ENCODE data around the gene PDE6G. TPM values are rescaled to one million over a fixed set of nuclear protein-coding genes. Genes with fewer than 3 reads are reported as not detected.

PDE6G gene
- total and polyA plus RNA-seq, 3 experiments from 2014 or later = 1.5 to 2.2 (median 1.9) TPM

DNA sequence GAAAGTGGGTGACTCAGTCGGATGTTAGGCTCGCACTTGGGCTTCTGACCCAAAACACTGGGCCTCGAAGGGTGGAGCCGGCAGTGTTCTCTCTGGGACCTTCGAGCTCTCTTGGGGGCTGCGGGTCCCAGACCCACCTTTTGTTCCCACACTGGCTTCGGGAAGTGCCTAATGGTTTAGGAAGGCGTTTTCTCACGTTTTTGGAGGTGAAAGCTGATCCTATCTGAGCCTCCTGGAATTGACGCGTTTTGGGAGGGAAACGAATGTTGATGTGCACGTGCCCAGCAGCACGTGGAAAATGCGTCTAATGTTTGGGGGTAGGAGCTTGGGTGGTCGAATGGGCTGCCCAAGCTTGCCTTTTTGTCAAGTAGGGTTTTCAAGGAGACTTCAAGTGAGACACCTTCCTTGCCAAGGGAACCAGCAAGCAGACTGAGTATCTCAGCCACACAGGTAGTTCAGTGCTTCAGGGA is 28.1 kb upstream of the PDE6G start:
- DNase-seq = no peak
- H3K27ac ChIP-seq (ENCODE audit: low read depth, low read length) = peak overlapping the region; percentile 79
- H3K4me3 ChIP-seq (ENCODE audit: low read length) = peak overlapping the region; percentile 95
- H3K36me3 Mint-ChIP-seq = peaks cover 0 to 59% (median 7%) of the 10 kb centered on the region in 3 donors
- no peaks in the 10 kb centered on the region for H3K9me3 ChIP-seq (ENCODE audit: low read length)
- H3K36me3 ChIP-seq (ENCODE audit: insufficient read depth, low read length) = peaks cover 24% of the 10 kb centered on the region
- peak overlapping the region; percentile 80 to 90 (median 83) for H3K4me3 Mint-ChIP-seq
- POLR2A ChIA-PET = interaction anchor here (0.6 to 3.9 kb wide), 10 partner anchors 16 to 389 kb away, joined by 3 to 38 read pairs (median 5); partner anchors contain the start of genes MCRIP1, MRPL12, P4HB and SLC25A10
- H3K9me3 Mint-ChIP-seq = no peaks in the 10 kb centered on the region
- peak overlapping the region; percentile 60 to 90 (median 78) for H3K27ac Mint-ChIP-seq
- H3K27me3 Mint-ChIP-seq = peaks cover 0 to 3% of the 10 kb centered on the region in 2 donors
- no peaks in the 10 kb centered on the region for H3K27me3 ChIP-seq (ENCODE audit: insufficient read depth, low read length, poor library complexity, severe bottlenecking)
- CTCF ChIA-PET = interaction anchor here (0.7 to 2.9 kb wide), 2 partner anchors 17 to 19 kb away, joined by 3 to 12 read pairs; partner anchors contain the start of gene MRPL12
- H3K4me1 ChIP-seq (ENCODE audit: insufficient read depth, low read length) = peaks cover 28% of the 10 kb centered on the region
- peaks cover 27 to 49% (median 28%) of the 10 kb centered on the region in 3 donors for H3K4me1 Mint-ChIP-seq

GRCh38 chr17:81683584-81684441 is 27.5 kb upstream of the PDE6G start, which contains the start of the genes ARL16 and HGS:
ARL16 (minus strand) TSS chr17:81683797; CDS start chr17:81683753, 44 bp downstream.
HGS (plus strand) TSS chr17:81684011; CDS start chr17:81684067, 56 bp downstream.
- Histone ChIP-seq H3K9me3 (ENCODE audit: low read length) (no peaks in the 10 kb centered on the region), H3K4me3 (ENCODE audit: low read length) (peak within 1 kb of the TSS; percentile 95), H3K27ac (ENCODE audit: low read depth, low read length) (peak within 1 kb of the TSS; percentile 79), H3K36me3 (ENCODE audit: insufficient read depth, low read length) (peaks cover 24% of the 10 kb centered on the region), H3K4me1 (ENCODE audit: insufficient read depth, low read length) (peaks cover 28% of the 10 kb centered on the region), H3K27me3 (ENCODE audit: insufficient read depth, low read length, poor library complexity, severe bottlenecking) (no peaks in the 10 kb centered on the region)
- peak; percentile 96 to 98 (median 98) for DNase-seq
- H3K27ac Mint-ChIP-seq = peak within 1 kb of the TSS; percentile 83 to 99 (median 94)
- peaks cover 0 to 54% (median 5%) of the 10 kb centered on the region in 3 donors for H3K36me3 Mint-ChIP-seq
- H3K4me1 Mint-ChIP-seq = peaks cover 27 to 44% (median 28%) of the 10 kb centered on the region in 3 donors
- peaks cover 0 to 3% of the 10 kb centered on the region in 2 donors for H3K27me3 Mint-ChIP-seq
- peak within 1 kb of the TSS; percentile 92 to 99 (median 97) for H3K4me3 Mint-ChIP-seq
- CTCF ChIA-PET = interaction anchor here (0.7 to 2.9 kb wide), 4 partner anchors 10 to 171 kb away, joined by 3 to 12 read pairs (median 4); partner anchors contain the start of gene MRPL12
- POLR2A ChIA-PET = interaction anchor here (0.5 to 3.9 kb wide), 21 partner anchors 9 to 1846 kb away, joined by 3 to 38 read pairs (median 4); partner anchors contain the start of genes CCDC137, FN3KRP, MCRIP1 and MRPL12
- H3K9me3 Mint-ChIP-seq = no peaks in the 10 kb centered on the region

DNA sequence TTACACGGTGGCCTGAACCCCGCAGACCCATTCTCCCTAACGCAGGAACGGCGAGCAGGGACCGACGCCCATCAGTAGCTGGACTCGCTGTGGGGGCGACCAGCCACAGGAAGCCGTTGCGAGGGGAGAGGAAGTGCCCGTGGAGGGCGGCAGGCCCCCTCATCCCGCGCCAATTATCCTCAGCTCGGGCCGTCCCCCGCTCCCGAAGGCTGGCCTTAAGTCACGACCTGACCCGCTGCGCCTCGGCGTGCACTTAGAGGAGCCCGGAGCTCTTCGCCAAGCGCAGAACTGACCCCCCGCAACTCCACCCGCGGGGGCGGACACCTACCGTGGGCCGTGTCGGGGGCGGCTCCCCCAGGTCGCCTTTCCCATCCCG is 26.9 kb upstream of the PDE6G start:
- H3K9me3 Mint-ChIP-seq = no peaks in the 10 kb centered on the region
- DNase-seq = no peak

DNA sequence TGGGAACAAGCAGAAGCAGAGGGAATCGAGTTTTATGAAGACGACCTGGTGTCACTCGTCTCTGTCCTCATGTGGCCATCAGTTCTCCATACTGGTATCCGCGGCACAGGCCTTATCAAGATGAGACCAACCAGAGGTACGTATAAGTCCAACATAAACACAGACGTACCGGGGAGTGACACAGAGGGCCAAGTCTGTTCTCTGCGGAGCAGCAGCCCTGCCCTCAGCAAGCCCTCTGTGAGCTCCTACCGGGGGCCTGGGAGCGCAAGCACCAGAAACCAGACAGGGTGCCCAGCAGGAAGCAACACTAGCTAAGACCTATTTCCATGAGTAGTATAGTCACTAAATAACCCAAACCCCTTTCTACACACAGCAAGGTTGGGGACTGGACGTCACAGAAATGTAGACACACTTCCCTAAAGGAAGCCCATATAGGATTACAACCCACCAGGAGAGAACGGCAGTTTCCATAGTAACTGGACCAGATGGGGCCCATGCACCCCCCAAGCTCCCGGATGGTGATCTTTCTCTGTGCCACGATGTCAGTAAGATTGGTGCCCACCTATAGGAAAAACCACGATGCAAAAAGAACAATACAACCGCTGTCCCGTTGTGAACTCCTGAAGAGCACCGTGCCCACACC is 26.3 kb upstream of the PDE6G start:
- H3K4me3 Mint-ChIP-seq = peak overlapping the region; percentile 92 to 99 (median 97)
- peak overlapping the region; percentile 58 for H3K27ac ChIP-seq (ENCODE audit: low read depth, low read length)
- H3K36me3 Mint-ChIP-seq = peaks cover 0 to 46% (median 4%) of the 10 kb centered on the region in 3 donors
- peaks cover 18% of the 10 kb centered on the region for H3K36me3 ChIP-seq (ENCODE audit: insufficient read depth, low read length)
- H3K27me3 ChIP-seq (ENCODE audit: insufficient read depth, low read length, poor library complexity, severe bottlenecking) = no peaks in the 10 kb centered on the region
- POLR2A ChIA-PET = interaction anchor here (0.5 to 3.9 kb wide), 9 partner anchors 8 to 1845 kb away, joined by 3 to 38 read pairs (median 4); partner anchors contain the start of genes MRPL12 and SLC25A10
- H3K9me3 Mint-ChIP-seq = no peaks in the 10 kb centered on the region
- H3K27ac Mint-ChIP-seq = peak overlapping the region; percentile 17 to 86 (median 76)
- no peaks in the 10 kb centered on the region for H3K9me3 ChIP-seq (ENCODE audit: low read length)
- DNase-seq = no peak
- peaks cover 0 to 3% of the 10 kb centered on the region in 2 donors for H3K27me3 Mint-ChIP-seq
- H3K4me3 ChIP-seq (ENCODE audit: low read length) = peak overlapping the region; percentile 95
- H3K4me1 ChIP-seq (ENCODE audit: insufficient read depth, low read length) = peaks cover 28% of the 10 kb centered on the region
- CTCF ChIA-PET = interaction anchor here (1.7 kb wide), 1 partner anchor 11 kb away, joined by 4 read pairs; no protein-coding TSS in a partner anchor
- H3K4me1 Mint-ChIP-seq = peaks cover 25 to 44% (median 28%) of the 10 kb centered on the region in 3 donors

More for the DNA sequence above, 26.9 kb upstream of the PDE6G start:
- peaks cover 18% of the 10 kb centered on the region for H3K36me3 ChIP-seq (ENCODE audit: insufficient read depth, low read length)
- H3K4me3 ChIP-seq (ENCODE audit: low read length) = peak overlapping the region; percentile 95
- POLR2A ChIA-PET = interaction anchor here (0.5 to 3.9 kb wide), 17 partner anchors 8 to 1845 kb away, joined by 3 to 38 read pairs (median 4); partner anchors contain the start of genes CCDC137, FN3KRP, MCRIP1 and MRPL12
- Mint-ChIP-seq H3K4me1 (peaks cover 25 to 44% (median 28%) of the 10 kb centered on the region in 3 donors), H3K27me3 (peaks cover 0 to 3% of the 10 kb centered on the region in 2 donors), H3K36me3 (peaks cover 0 to 49% (median 4%) of the 10 kb centered on the region in 3 donors), H3K27ac (peak overlapping the region in 7 of 8 donors; percentile 63 to 99 (median 80)), H3K4me3 (peak overlapping the region; percentile 92 to 99 (median 97))
- no peaks in the 10 kb centered on the region for H3K27me3 ChIP-seq (ENCODE audit: insufficient read depth, low read length, poor library complexity, severe bottlenecking)
- peaks cover 28% of the 10 kb centered on the region for H3K4me1 ChIP-seq (ENCODE audit: insufficient read depth, low read length)
- H3K9me3 ChIP-seq (ENCODE audit: low read length) = no peaks in the 10 kb centered on the region
- peak overlapping the region; percentile 58 for H3K27ac ChIP-seq (ENCODE audit: low read depth, low read length)
- CTCF ChIA-PET = interaction anchor here (1.0 to 2.9 kb wide), 3 partner anchors 10 to 171 kb away, joined by 3 to 12 read pairs (median 4); partner anchors contain the start of gene MRPL12

- H3K9me3 Mint-ChIP-seq = no peaks in the 10 kb centered on the region
- no peaks in the 10 kb centered on the region for H3K9me3 ChIP-seq (ENCODE audit: low read length)
- H3K36me3 Mint-ChIP-seq = peaks cover 0 to 36% (median 4%) of the 10 kb centered on the region in 3 donors
- peaks cover 7% of the 10 kb centered on the region for H3K36me3 ChIP-seq (ENCODE audit: insufficient read depth, low read length)
- peaks cover 28% of the 10 kb centered on the region for H3K4me1 ChIP-seq (ENCODE audit: insufficient read depth, low read length)
- no peak overlapping the region for H3K27ac ChIP-seq (ENCODE audit: low read depth, low read length)
- no peak overlapping the region for H3K4me3 ChIP-seq (ENCODE audit: low read length)
- H3K27me3 Mint-ChIP-seq = peaks cover 0 to 3% of the 10 kb centered on the region in 2 donors
- POLR2A ChIA-PET = interaction anchor here (3.9 kb wide), 1 partner anchor 21 kb away, joined by 38 read pairs; the partner anchor contains the start of gene MRPL12
- CTCF ChIA-PET = no interaction called here
- DNase-seq = no peak
- peaks cover 25 to 38% (median 28%) of the 10 kb centered on the region in 3 donors for H3K4me1 Mint-ChIP-seq
- no peaks in the 10 kb centered on the region for H3K27me3 ChIP-seq (ENCODE audit: insufficient read depth, low read length, poor library complexity, severe bottlenecking)
- peak overlapping the region in 3 of 7 donors; percentile 20 to 37 (median 37) for H3K4me3 Mint-ChIP-seq
- H3K27ac Mint-ChIP-seq = peak overlapping the region in 4 of 8 donors; percentile 12 to 83 (median 70)
Measured at GRCh38 chr17:81681672-81682071, 25.3 kb upstream of the PDE6G start.

- H3K36me3 Mint-ChIP-seq = peaks cover 0 to 27% (median 0%) of the 10 kb centered on the region in 3 donors
- H3K27ac Mint-ChIP-seq = peak overlapping the region in 1 of 8 donors; percentile 63
- DNase-seq = no peak
- Histone ChIP-seq H3K36me3 (ENCODE audit: insufficient read depth, low read length) (no peaks in the 10 kb centered on the region), H3K27me3 (ENCODE audit: insufficient read depth, low read length, poor library complexity, severe bottlenecking) (no peaks in the 10 kb centered on the region), H3K4me3 (ENCODE audit: low read length) (no peak overlapping the region), H3K27ac (ENCODE audit: low read depth, low read length) (no peak overlapping the region), H3K9me3 (ENCODE audit: low read length) (no peaks in the 10 kb centered on the region), H3K4me1 (ENCODE audit: insufficient read depth, low read length) (peaks cover 17% of the 10 kb centered on the region)
- peak overlapping the region in 2 of 7 donors; percentile 15 to 85 for H3K4me3 Mint-ChIP-seq
- peaks cover 22 to 33% (median 26%) of the 10 kb centered on the region in 3 donors for H3K4me1 Mint-ChIP-seq
- H3K9me3 Mint-ChIP-seq = no peaks in the 10 kb centered on the region
- H3K27me3 Mint-ChIP-seq = peaks cover 0 to 3% of the 10 kb centered on the region in 2 donors
- ChIA-PET CTCF (no interaction called here), POLR2A (no interaction called here)
Measured at GRCh38 chr17:81680150-81680549, 23.8 kb upstream of the PDE6G start.

DNA sequence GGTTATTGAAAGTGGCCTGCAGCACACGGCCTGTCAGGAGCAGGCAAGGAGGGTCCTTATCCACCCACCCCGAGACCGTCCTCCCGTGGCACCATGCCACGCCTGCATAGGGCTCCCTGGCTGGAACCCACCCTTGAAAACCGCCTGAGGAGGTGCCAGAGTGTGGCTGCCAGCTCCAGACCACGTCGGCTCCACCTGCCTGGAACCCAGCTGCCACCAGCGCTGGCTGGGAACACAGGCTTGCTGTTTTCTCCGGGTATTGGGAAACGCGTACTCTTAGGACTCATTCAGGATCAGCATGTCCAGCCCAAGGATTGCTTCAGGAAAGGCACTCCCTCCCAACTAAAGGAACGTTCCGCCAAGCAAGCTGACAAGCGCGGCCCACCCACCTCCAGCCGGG is 20.6 kb upstream of the PDE6G start:
- no peak for DNase-seq
- H3K27me3 Mint-ChIP-seq = no peaks in the 10 kb centered on the region
- Histone ChIP-seq H3K4me3 (ENCODE audit: low read length) (no peak overlapping the region), H3K36me3 (ENCODE audit: insufficient read depth, low read length) (peaks cover 9% of the 10 kb centered on the region), H3K9me3 (ENCODE audit: low read length) (no peaks in the 10 kb centered on the region), H3K27me3 (ENCODE audit: insufficient read depth, low read length, poor library complexity, severe bottlenecking) (no peaks in the 10 kb centered on the region), H3K4me1 (ENCODE audit: insufficient read depth, low read length) (no peaks in the 10 kb centered on the region), H3K27ac (ENCODE audit: low read depth, low read length) (no peak overlapping the region)
- peaks cover 5 to 9% (median 7%) of the 10 kb centered on the region in 3 donors for H3K4me1 Mint-ChIP-seq
- peaks cover 0 to 42% (median 0%) of the 10 kb centered on the region in 3 donors for H3K36me3 Mint-ChIP-seq
- POLR2A ChIA-PET = interaction anchor here (1.1 kb wide), 1 partner anchor 10 kb away, joined by 4 read pairs; the partner anchor contains the start of genes CCDC137 and OXLD1
- no peaks in the 10 kb centered on the region for H3K9me3 Mint-ChIP-seq
- H3K27ac Mint-ChIP-seq = no peak overlapping the region
- no peak overlapping the region for H3K4me3 Mint-ChIP-seq
- CTCF ChIA-PET = no interaction called here
